HG02678 (cell line): Measurements from ENCODE around the gene LPAR1.

Source experiments
- ATAC-seq: cut with Tn5 transposase; IDR thresholded peaks from one replicate; pipeline ENCODE4 v1.9.1; 2021; ENCODE audit warnings: mild to moderate bottlenecking, moderate library complexity; ENCODE audit not compliant: unreplicated experiment

Gene LPAR1

GRCh38 chr9:111003182-111003581 is 35.1 kb downstream of the LPAR1 start:
- no peak for ATAC-seq

GRCh38 chr9:111001526-111001925 is 36.7 kb downstream of the LPAR1 start:
- no peak for ATAC-seq

GRCh38 chr9:111000202-111000601 is 38.1 kb downstream of the LPAR1 start:
- no peak for ATAC-seq

GRCh38 chr9:110999379-110999778 is 38.9 kb downstream of the LPAR1 start:
- no peak for ATAC-seq

GRCh38 chr9:110997847-110998246 is 40.4 kb downstream of the LPAR1 start:
- no peak for ATAC-seq

GRCh38 chr9:110996436-110997220 is 41.6 kb downstream of the LPAR1 start:
- ATAC-seq = no peak

- no peak for ATAC-seq
Measured at GRCh38 chr9:110995420-110996340, 42.6 kb downstream of the LPAR1 start.

GRCh38 chr9:110994771-110995241 is 43.5 kb downstream of the LPAR1 start:
- no peak for ATAC-seq

- ATAC-seq = no peak
Measured at GRCh38 chr9:110990481-110990880, 47.8 kb downstream of the LPAR1 start.

- no peak for ATAC-seq
Measured at GRCh38 chr9:110986529-110986928, 51.7 kb downstream of the LPAR1 start.

- no peak for ATAC-seq
Measured at GRCh38 chr9:110984890-110985437, 53.3 kb downstream of the LPAR1 start.

GRCh38 chr9:110980261-110980660 is 58.0 kb downstream of the LPAR1 start:
- ATAC-seq = no peak

GRCh38 chr9:110979636-110980035 is 58.6 kb downstream of the LPAR1 start:
- ATAC-seq = no peak

GRCh38 chr9:110978516-110978915 is 59.8 kb downstream of the LPAR1 start:
- ATAC-seq = no peak

GRCh38 chr9:110977259-110977709 is 61.0 kb downstream of the LPAR1 start:
- ATAC-seq = no peak

- no peak for ATAC-seq
Measured at GRCh38 chr9:110975969-110976368, 62.3 kb downstream of the LPAR1 start.

GRCh38 chr9:110975278-110975677 is 63.0 kb downstream of the LPAR1 start:
- ATAC-seq = no peak

- no peak for ATAC-seq
Measured at GRCh38 chr9:110971705-110972104, 66.6 kb downstream of the LPAR1 start.

GRCh38 chr9:110971234-110971633 is 67.0 kb downstream of the LPAR1 start:
- no peak for ATAC-seq

GRCh38 chr9:110969971-110970386 is 68.3 kb downstream of the LPAR1 start:
- no peak for ATAC-seq

GRCh38 chr9:110968096-110968495 is 70.2 kb downstream of the LPAR1 start:
- ATAC-seq = no peak
